DND-41 (cell line): ENCODE data around the gene TRAF2.

Experiments
- CTCF ChIP-seq: IDR thresholded peaks from 2 replicates; pipeline ENCODE4 v1.5.1; 2012; ENCODE audit warnings: borderline replicate concordance, low read length, moderate library complexity, mild to moderate bottlenecking; ENCODE audit not compliant: poor library complexity, severe bottlenecking; ENCODE audit errors: extremely low read depth
- EZH2 ChIP-seq: IDR thresholded peaks from 3 replicates; pipeline ENCODE4 v1.6.1; 2012; ENCODE audit warnings: borderline replicate concordance, low read depth, mild to moderate bottlenecking, moderate library complexity, low read length, inconsistent platforms; ENCODE audit not compliant: severe bottlenecking

GRCh38 chr9:136961279-136962065, 75.2 kb downstream of the TRAF2 start:
- TF ChIP-seq CTCF (no peak), EZH2 (no peak)
